NCI-H2029 treated with DMSO at 0.1 percent for 48 hours (cell line): ENCODE measurements around the gene FAM98C.
"Not testable (repeated sequence)": the region's sequence is repeated elsewhere in the genome, so short reads cannot be mapped to it uniquely, and the experiment has no call there.

Experiments
- DNase-seq: peaks from one replicate; lab custom pipeline; 2025; lab: John Stamatoyannopoulos, UW

Gene FAM98C

GRCh38 chr19:38427035-38427677, 24.3 kb downstream of the FAM98C start:
- not testable (repeated sequence) for DNase-seq

GRCh38 chr19:38429055-38429810, 26.3 kb downstream of the FAM98C start:
- DNase-seq, result no peak

GRCh38 chr19:38429811-38430156, 26.9 kb downstream of the FAM98C start:
- no peak for DNase-seq

- no peak for DNase-seq
These were observed 28.0 kb downstream of the FAM98C start for GRCh38 chr19:38430931-38431330.

- no peak for DNase-seq
These were observed 30.4 kb downstream of the FAM98C start, which contains the start of gene RYR1 for GRCh38 chr19:38433268-38433733. Gene RYR1, plus strand, starts transcription at chr19:38433691. Its CDS starts 139 bp downstream, at chr19:38433830.

GRCh38 chr19:38434549-38435051, 31.7 kb downstream of the FAM98C start:
- no peak for DNase-seq

- DNase-seq, result no peak
These were observed 34.4 kb downstream of the FAM98C start for GRCh38 chr19:38437295-38437694.

GRCh38 chr19:38437917-38438316, 35.0 kb downstream of the FAM98C start:
- DNase-seq, result no peak

- DNase-seq, result no peak
These were observed 37.7 kb downstream of the FAM98C start for GRCh38 chr19:38440592-38440991.

GRCh38 chr19:38441657-38442348, 38.9 kb downstream of the FAM98C start:
- no peak for DNase-seq

GRCh38 chr19:38442736-38443135, 39.8 kb downstream of the FAM98C start:
- DNase-seq, result no peak

GRCh38 chr19:38443458-38443999, 40.6 kb downstream of the FAM98C start:
- no peak for DNase-seq

- no peak for DNase-seq
These were observed 41.1 kb downstream of the FAM98C start for GRCh38 chr19:38444026-38444425.

- no peak for DNase-seq
These were observed 42.5 kb downstream of the FAM98C start for GRCh38 chr19:38445362-38445761.

GRCh38 chr19:38448225-38448624, 45.3 kb downstream of the FAM98C start:
- DNase-seq, result no peak

- no peak for DNase-seq
These were observed 46.6 kb downstream of the FAM98C start for GRCh38 chr19:38449518-38449917.

GRCh38 chr19:38451036-38451435, 48.1 kb downstream of the FAM98C start:
- DNase-seq, result no peak

GRCh38 chr19:38451629-38452028, 48.7 kb downstream of the FAM98C start:
- DNase-seq, result no peak

- no peak for DNase-seq
These were observed 49.8 kb downstream of the FAM98C start for GRCh38 chr19:38452430-38453366.

- no peak for DNase-seq
These were observed 50.7 kb downstream of the FAM98C start for GRCh38 chr19:38453596-38453995.

- no peak for DNase-seq
These were observed 52.1 kb downstream of the FAM98C start for GRCh38 chr19:38455031-38455430.
